Epithelial cell of esophagus (primary cell): ENCODE results near the gene ATP5PO.

ENCODE experiments used
- DNase-seq: peaks from one replicate; pipeline ENCODE4 v3.0.0; 2010; ENCODE audit warnings: low read depth
- H3K4me3 ChIP-seq: 2 replicates; pipeline ENCODE4 v1.5.1; 2011; ENCODE audit warnings: mild to moderate bottlenecking, low read length, control low read depth
- TF ChIP-seq, protein P1 (sequence below): IDR thresholded peaks from 2 replicates; pipeline ENCODE4 v1.5.1; 2011; ENCODE audit warnings: low read depth, mild to moderate bottlenecking, low read length, control low read depth, inconsistent platforms; ENCODE audit not compliant: insufficient read depth; ENCODE audit errors: missing control alignments

Gene ATP5PO

DNA sequence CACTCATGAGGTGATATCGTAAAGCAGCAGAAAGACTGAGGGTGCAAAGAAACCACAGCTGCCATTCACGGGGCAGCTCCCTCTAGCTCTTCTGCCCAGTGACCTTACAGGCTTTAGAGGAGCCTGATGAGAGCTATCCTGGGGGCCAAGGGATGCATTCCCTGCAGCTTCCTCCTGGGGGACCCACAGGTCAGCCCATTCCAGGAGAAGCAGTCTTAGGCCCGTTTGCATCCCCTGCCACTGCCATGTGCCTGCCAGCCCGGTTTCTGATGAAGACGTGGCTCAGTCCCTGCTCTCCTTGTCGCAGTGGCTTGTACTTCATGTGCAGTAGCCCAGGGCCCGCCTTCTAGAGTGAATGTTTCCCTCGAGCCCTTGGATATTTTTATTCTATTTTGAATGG is 22.8 kb downstream of the ATP5PO start:
- H3K4me3 ChIP-seq: no peak overlapping the region
- TF ChIP-seq, protein P1, sequence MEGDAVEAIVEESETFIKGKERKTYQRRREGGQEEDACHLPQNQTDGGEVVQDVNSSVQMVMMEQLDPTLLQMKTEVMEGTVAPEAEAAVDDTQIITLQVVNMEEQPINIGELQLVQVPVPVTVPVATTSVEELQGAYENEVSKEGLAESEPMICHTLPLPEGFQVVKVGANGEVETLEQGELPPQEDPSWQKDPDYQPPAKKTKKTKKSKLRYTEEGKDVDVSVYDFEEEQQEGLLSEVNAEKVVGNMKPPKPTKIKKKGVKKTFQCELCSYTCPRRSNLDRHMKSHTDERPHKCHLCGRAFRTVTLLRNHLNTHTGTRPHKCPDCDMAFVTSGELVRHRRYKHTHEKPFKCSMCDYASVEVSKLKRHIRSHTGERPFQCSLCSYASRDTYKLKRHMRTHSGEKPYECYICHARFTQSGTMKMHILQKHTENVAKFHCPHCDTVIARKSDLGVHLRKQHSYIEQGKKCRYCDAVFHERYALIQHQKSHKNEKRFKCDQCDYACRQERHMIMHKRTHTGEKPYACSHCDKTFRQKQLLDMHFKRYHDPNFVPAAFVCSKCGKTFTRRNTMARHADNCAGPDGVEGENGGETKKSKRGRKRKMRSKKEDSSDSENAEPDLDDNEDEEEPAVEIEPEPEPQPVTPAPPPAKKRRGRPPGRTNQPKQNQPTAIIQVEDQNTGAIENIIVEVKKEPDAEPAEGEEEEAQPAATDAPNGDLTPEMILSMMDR: no peak
- no peak for DNase-seq

DNA sequence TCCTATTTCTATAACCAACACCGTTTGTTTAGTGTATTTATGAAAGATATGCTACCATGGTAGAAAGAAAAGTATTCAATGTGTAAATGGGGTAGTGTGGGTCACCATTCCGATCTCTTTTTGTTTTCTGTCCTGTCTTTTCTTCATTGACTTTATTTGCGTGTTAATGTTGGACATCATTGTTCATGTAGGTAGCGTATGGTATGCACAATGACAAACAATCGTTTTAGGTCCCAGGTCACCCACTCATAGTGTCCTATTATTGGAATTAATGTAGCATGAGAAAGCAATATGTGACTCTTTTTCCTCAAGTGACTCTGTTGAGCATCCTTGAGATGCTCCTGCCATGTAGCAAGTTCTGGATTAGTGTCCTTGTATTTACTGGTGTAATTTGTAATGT is 25.4 kb downstream of the ATP5PO start:
- no peak overlapping the region for H3K4me3 ChIP-seq
- TF ChIP-seq, protein P1: no peak
- no peak for DNase-seq

DNA sequence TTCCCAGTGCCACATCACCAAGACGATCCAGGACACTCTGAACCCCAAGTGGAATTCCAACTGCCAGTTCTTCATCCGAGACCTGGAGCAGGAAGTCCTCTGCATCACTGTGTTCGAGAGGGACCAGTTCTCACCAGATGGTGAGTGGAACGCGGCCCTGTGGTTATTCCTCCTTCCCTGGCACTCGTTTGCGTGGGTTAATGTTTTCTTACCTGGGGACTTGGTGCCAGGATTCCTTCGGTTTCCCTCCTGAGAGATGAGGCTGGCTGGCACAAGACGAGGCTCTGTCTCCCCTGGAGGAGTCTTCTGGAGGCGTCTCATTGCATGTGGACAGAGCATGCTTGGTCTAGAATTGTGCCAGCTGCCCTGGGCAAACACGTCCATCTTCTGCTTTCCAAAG is 29.3 kb downstream of the ATP5PO start:
- TF ChIP-seq, protein P1: no peak
- no peak for DNase-seq
- H3K4me3 ChIP-seq: no peak overlapping the region

DNA sequence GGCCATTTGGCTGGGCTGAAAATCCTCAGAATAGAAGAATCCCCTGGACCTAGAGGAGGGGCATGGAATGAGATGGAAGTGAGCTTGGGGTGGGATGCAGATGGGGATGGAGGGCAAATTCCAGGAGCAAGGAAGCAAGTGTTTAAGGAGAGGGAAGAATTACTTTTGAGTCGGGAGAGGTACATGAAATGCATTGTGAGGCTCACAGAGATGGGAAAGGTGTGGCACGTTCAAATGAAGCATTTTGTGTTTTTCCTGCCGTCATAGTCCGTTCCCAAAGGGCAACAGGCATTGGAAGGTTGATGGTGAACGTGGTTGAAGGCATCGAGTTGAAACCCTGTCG is 30.5 kb downstream of the ATP5PO start:
- no peak overlapping the region for H3K4me3 ChIP-seq
- DNase-seq: no peak

DNA sequence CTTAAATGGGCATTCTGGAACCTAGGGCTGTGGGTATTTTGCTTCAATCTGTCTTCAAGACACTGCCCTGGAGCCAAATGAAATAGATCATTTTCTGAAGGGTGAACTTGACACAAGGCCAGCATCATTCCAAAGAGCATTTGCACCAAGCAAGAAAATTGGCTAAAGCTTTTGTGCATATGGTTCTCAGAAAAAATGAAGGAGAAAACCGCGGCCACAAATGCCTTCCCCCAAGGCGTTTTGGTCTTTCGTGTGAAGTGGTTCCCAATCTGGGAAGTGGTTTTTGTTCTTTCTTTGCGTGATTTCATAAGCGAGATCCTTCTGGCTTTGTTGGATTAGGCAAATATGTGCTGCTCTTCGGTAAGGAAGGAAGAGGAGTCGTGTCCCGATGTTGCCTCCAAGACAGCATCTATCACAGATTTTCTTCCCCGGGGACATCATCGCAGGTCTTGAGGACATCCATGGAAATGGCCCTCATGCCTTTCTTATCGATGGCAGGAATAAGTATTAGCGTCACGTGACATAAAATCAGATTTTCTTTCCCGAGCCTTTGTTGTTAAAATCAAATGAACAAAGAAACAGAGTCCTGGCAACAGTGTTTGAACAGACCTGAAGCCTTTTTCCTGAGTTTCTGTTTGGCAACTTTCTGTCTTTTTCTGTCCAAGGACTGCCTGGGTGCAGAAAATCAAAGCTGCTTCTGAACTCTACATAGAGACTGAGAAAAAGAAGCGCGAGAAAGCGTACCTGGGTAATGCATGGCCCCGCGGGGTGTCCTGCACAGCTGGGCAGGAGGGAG is 31.0 kb downstream of the ATP5PO start:
- no peak overlapping the region for H3K4me3 ChIP-seq
- DNase-seq: no peak
- TF ChIP-seq, protein P1: no peak

More for the DNA sequence above, 30.5 kb downstream of the ATP5PO start:
- TF ChIP-seq, protein P1: no peak

DNA sequence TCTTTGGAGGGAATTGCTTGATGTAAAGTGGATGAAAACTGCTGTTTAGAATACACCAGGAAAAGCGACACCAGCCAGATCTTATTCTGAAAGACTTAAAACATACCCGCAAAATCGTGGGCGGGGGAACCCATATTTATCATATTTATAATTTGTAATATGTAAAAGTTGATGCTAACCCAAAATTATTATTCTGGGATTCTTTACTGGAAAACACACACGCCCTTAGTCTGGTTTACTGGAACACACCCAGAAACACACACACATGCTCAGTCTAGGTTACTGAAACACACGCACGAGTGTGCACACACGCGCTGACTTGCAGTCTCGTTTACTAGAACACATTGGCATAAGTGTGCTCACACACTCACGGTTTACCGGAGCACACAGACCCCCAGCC is 32.5 kb downstream of the ATP5PO start:
- TF ChIP-seq, protein P1: no peak
- H3K4me3 ChIP-seq: no peak overlapping the region
- DNase-seq: no peak
